Coronary artery (tissue), 2 donors: ENCODE measurements around the gene ZNF492.
"Not testable (repeated sequence)": the region's sequence is repeated elsewhere in the genome, so short reads cannot be mapped to it uniquely, and the experiment has no call there.

Source experiments
- DNase-seq: peaks from one replicate; pipeline ENCODE4 v3.0.0-alpha.2; 2017; ENCODE audit warnings: low spot score
- H3K27ac ChIP-seq, 2 donors: fragments of 200-600 bp; sonication (generic); one replicate each; pipeline ENCODE4 v1.5.1; 2016 to 2019
- H3K4me3 ChIP-seq: fragments of 200-600 bp; sonication (generic); 2 replicates; pipeline ENCODE4 v1.5.1; 2016; ENCODE audit warnings: mild to moderate bottlenecking, moderate library complexity
- CTCF ChIP-seq: fragments of 200-600 bp; sonication (generic); IDR thresholded peaks from one replicate; pipeline ENCODE4 v1.5.1; 2019; ENCODE audit warnings: antibody characterized with exemption

ZNF492 gene

GRCh38 chr19:22608441-22608840 is 25.7 kb upstream of the ZNF492 start:
- DNase-seq, result peak; percentile 58

GRCh38 chr19:22609630-22610029 is 24.5 kb upstream of the ZNF492 start:
- DNase-seq, result peak; percentile 64
- H3K27ac ChIP-seq, result no peak overlapping the region
- TF ChIP-seq CTCF, result no peak

More at GRCh38 chr19:22608441-22608840, 25.7 kb upstream of the ZNF492 start:
- no peak overlapping the region for H3K4me3 ChIP-seq
- H3K27ac ChIP-seq, result no peak overlapping the region
- TF ChIP-seq CTCF, result no peak

GRCh38 chr19:22610121-22610520 is 24.0 kb upstream of the ZNF492 start:
- no peak for TF ChIP-seq CTCF

More at GRCh38 chr19:22609630-22610029, 24.5 kb upstream of the ZNF492 start:
- no peak overlapping the region for H3K4me3 ChIP-seq

GRCh38 chr19:22612316-22612715 is 21.8 kb upstream of the ZNF492 start:
- Histone ChIP-seq H3K27ac (no peak overlapping the region), H3K4me3 (no peak overlapping the region)
- TF ChIP-seq CTCF, result no peak
- DNase-seq, result no peak

More at GRCh38 chr19:22610121-22610520, 24.0 kb upstream of the ZNF492 start:
- H3K27ac ChIP-seq, result no peak overlapping the region
- DNase-seq, result peak; percentile 58
- no peak overlapping the region for H3K4me3 ChIP-seq

- no peak for TF ChIP-seq CTCF
- H3K27ac ChIP-seq, result no peak overlapping the region
- H3K4me3 ChIP-seq, result no peak overlapping the region
- DNase-seq, result peak; percentile 49
These were observed 17.5 kb upstream of the ZNF492 start for GRCh38 chr19:22616659-22617058.

GRCh38 chr19:22617181-22617580 is 16.9 kb upstream of the ZNF492 start:
- DNase-seq, H3K27ac ChIP-seq, H3K4me3 ChIP-seq: not testable (repeated sequence)

- Histone ChIP-seq H3K27ac (peak overlapping the region in 1 of 2 donors; percentile 53), H3K4me3 (peak overlapping the region; percentile 26)
- no peak for TF ChIP-seq CTCF
- no peak for DNase-seq
These were observed 16.4 kb upstream of the ZNF492 start for GRCh38 chr19:22617614-22618320.
